IMR-90 (cell line): ENCODE data around the gene POFUT1. TPM values are rescaled to one million over a fixed set of nuclear protein-coding genes. Genes with fewer than 3 reads are reported as not detected.
A peak's percentile ranks its signal among the peaks of the same experiment; 100 is the strongest.

ENCODE experiments used
- ATAC-seq: fragments of 200-7000 bp; cut with Tn5 transposase; 2 replicates; pipeline ENCODE4 v1.9.1; 2020; ENCODE audit warnings: low read depth, mild to moderate bottlenecking, moderate library complexity
- BruUV-seq: library from RNA; stranded (reverse); fragments of 400-500 nt; replicated peaks from 2 replicates; lab custom pipeline; 2021; lab: Mats Ljungman, UMichigan
- CTCF ChIA-PET: fragments of 300-600 bp; formaldehyde crosslinking; extraction: SDS; loops from one replicate; lab custom pipeline; 2021; ENCODE audit warnings: antibody characterized with exemption; lab: Yijun Ruan, JAX
- POLR2A ChIA-PET: fragments of 300-600 bp; sonication (Branson Sonifier 250); formaldehyde crosslinking; loops from one replicate; lab custom pipeline; 2022; ENCODE audit warnings: antibody characterized with exemption; ENCODE audit not compliant: unreplicated experiment; lab: Charles Lee
- DNase-seq: peaks from one replicate; pipeline ENCODE4 v3.0.0; 2013
- H2AFZ ChIP-seq: replicated peaks from 2 replicates; pipeline ENCODE3; 2013; ENCODE audit warnings: low read length, mild to moderate bottlenecking; ENCODE audit not compliant: poor library complexity
- H2AK5ac ChIP-seq: 2 replicates; pipeline ENCODE4 v1.6.1; 2013; ENCODE audit warnings: low read depth, low read length, inconsistent platforms
- H2AK9ac ChIP-seq: replicated peaks from 2 replicates; pipeline ENCODE3; 2013; ENCODE audit warnings: mild to moderate bottlenecking, low read depth, low read length, moderate library complexity; ENCODE audit not compliant: poor library complexity
- H2BK120ac ChIP-seq: 2 replicates; pipeline ENCODE4 v1.6.1; 2013; ENCODE audit warnings: low read depth, low read length, inconsistent platforms
- H2BK15ac ChIP-seq: 3 replicates; pipeline ENCODE4 v1.6.1; 2013; ENCODE audit warnings: low read depth, low read length, inconsistent platforms
- H2BK20ac ChIP-seq: 2 replicates; pipeline ENCODE4 v1.6.1; 2013; ENCODE audit warnings: low read depth, mild to moderate bottlenecking, inconsistent platforms, low read length, moderate library complexity
- H2BK5ac ChIP-seq: 2 replicates; pipeline ENCODE4 v1.6.1; 2013; ENCODE audit warnings: mild to moderate bottlenecking, low read depth, low read length, inconsistent platforms; ENCODE audit not compliant: poor library complexity, severe bottlenecking
- H3K14ac ChIP-seq: replicated peaks from 2 replicates; pipeline ENCODE4 v1.6.1; 2013; ENCODE audit warnings: low read depth, low read length, inconsistent platforms
- H3K18ac ChIP-seq: 2 replicates; pipeline ENCODE4 v1.6.1; 2013; ENCODE audit warnings: low read depth, low read length, control low read depth
- H3K23ac ChIP-seq: 2 replicates; pipeline ENCODE4 v1.6.1; 2013; ENCODE audit warnings: low read depth, low read length, inconsistent platforms
- H3K27ac ChIP-seq: 2 replicates; pipeline ENCODE4 v1.5.1; 2013; ENCODE audit warnings: mild to moderate bottlenecking, control low read depth, low read length; ENCODE audit not compliant: insufficient read depth
- H3K27me3 ChIP-seq: 2 replicates; pipeline ENCODE4 v1.6.1; 2013; ENCODE audit warnings: low read length; ENCODE audit not compliant: control insufficient read depth, insufficient read depth
- H3K36me3 ChIP-seq: 2 replicates; pipeline ENCODE4 v1.6.1; 2013; ENCODE audit warnings: low read length, mixed read lengths; ENCODE audit not compliant: control insufficient read depth, insufficient read depth
- H3K4ac ChIP-seq: 2 replicates; pipeline ENCODE4 v1.6.1; 2013; ENCODE audit warnings: low read depth, low read length, inconsistent platforms
- H3K4me1 ChIP-seq: 2 replicates; pipeline ENCODE4 v1.6.1; 2013; ENCODE audit warnings: low read length, mixed read lengths; ENCODE audit not compliant: control insufficient read depth, insufficient read depth
- H3K4me2 ChIP-seq: 2 replicates; pipeline ENCODE4 v1.6.1; 2013; ENCODE audit warnings: low read depth, mild to moderate bottlenecking, control low read depth, low read length, moderate library complexity
- H3K4me3 ChIP-seq: 2 replicates; pipeline ENCODE4 v1.5.1; 2013; ENCODE audit warnings: low read depth, mild to moderate bottlenecking, control low read depth, low read length, moderate library complexity; ENCODE audit not compliant: insufficient read depth
- H3K56ac ChIP-seq: 2 replicates; pipeline ENCODE4 v1.6.1; 2013; ENCODE audit warnings: low read length, inconsistent platforms; ENCODE audit not compliant: insufficient read depth; ENCODE audit errors: extremely low read depth
- H3K79me1 ChIP-seq, 2 experiments: 2 replicates each; pipeline ENCODE4 v1.6.1; 2013; ENCODE audit warnings: low read length in 2 of 2, inconsistent platforms in 1 of 2, low read depth in 1 of 2
- H3K9ac ChIP-seq: 2 replicates; pipeline ENCODE4 v1.6.1; 2013; ENCODE audit warnings: low read depth, low read length, control low read depth
- H3K9me1 ChIP-seq: 2 replicates; pipeline ENCODE4 v1.6.1; 2013; ENCODE audit warnings: low read length, inconsistent platforms; ENCODE audit not compliant: insufficient read depth
- H3K9me3 ChIP-seq: 2 replicates; pipeline ENCODE4 v1.6.1; 2013; ENCODE audit warnings: low read length; ENCODE audit not compliant: control insufficient read depth, insufficient read depth
- H4K20me1 ChIP-seq: 2 replicates; pipeline ENCODE4 v1.6.1; 2013; ENCODE audit warnings: low read length, inconsistent platforms; ENCODE audit not compliant: insufficient read depth
- H4K5ac ChIP-seq: 2 replicates; pipeline ENCODE4 v1.6.1; 2013; ENCODE audit warnings: mild to moderate bottlenecking, low read depth, low read length, control low read depth
- H4K8ac ChIP-seq, 2 experiments: 2 replicates each; pipeline ENCODE4 v1.6.1; 2013; ENCODE audit warnings: low read depth in 2 of 2, low read length in 2 of 2, control low read depth in 1 of 2, inconsistent platforms in 1 of 2
- H4K91ac ChIP-seq: 2 replicates; pipeline ENCODE4 v1.6.1; 2013; ENCODE audit warnings: low read depth, low read length, inconsistent platforms; ENCODE audit not compliant: insufficient read depth
- CEBPB ChIP-seq: IDR thresholded peaks from 2 replicates; pipeline ENCODE4 v1.6.1; 2012; ENCODE audit warnings: low read depth, low read length, improper control_type of control experiment
- MAFK ChIP-seq: IDR thresholded peaks from 2 replicates; pipeline ENCODE4 v1.6.1; 2012; ENCODE audit warnings: low read depth, low read length, improper control_type of control experiment
- WGBS, 2 experiments: methylation state at CpG; one replicate each; pipeline versions ENCODE4 v1.1.5 to v1.1.7; 2013; ENCODE audit warnings: missing lambda C conversion rate in 2 of 2; ENCODE audit not compliant: insufficient read length in 1 of 2; ENCODE audit errors: extremely low coverage in 2 of 2; 5-methylcytosine and 5-hydroxymethylcytosine counted together
- dilution Hi-C: fragments of 300-500 bp; cut with HindIII; formaldehyde crosslinking; loops from one replicate; pipeline ENCODE4 v1.14.3; 2018; ENCODE audit warnings: low sequenced_read_pairs; ENCODE audit not compliant: unreplicated experiment
- in situ Hi-C: fragments of 300-500 bp; cut with MboI; formaldehyde crosslinking; loops from 3 replicates; pipeline ENCODE4 v1.14.3; 2019; ENCODE audit warnings: low sequenced_read_pairs, inconsistent platforms, mixed read lengths
- intact Hi-C: fragments of 100-400 bp; cut with micrococcal nuclease; formaldehyde crosslinking; loops from 2 replicates; pipeline ENCODE4 v1.10.0; 2022
- polyA plus RNA-seq, 3 experiments: library from polyadenylated mRNA; depleted of rRNA; stranded (reverse); fragments of >200 nt; gene quantifications; 2 replicates each; pipeline ENCODE4 v1.2.3, GENCODE V29; 2012; ENCODE audit warnings: low replicate concordance in 1 of 3
- total RNA-seq: library from RNA; depleted of rRNA; stranded (reverse); fragments of >200 nt; gene quantifications from 2 replicates; pipeline ENCODE4 v1.2.3, GENCODE V29; 2012
- TF ChIP-seq, protein P1 (sequence below): conservative IDR thresholded peaks from 2 replicates; pipeline ENCODE4 v1.5.1; 2012; ENCODE audit warnings: mild to moderate bottlenecking, low read depth, low read length, improper control_type of control experiment

Gene POFUT1
- total and polyA plus RNA-seq, 2 of the 4 experiments (the other 2 are of a cell fraction) = 25.5 to 41.1 TPM

- Histone ChIP-seq H3K9me1 (no peaks in the 10 kb centered on the region), H3K4me2 (no peak overlapping the region), H3K14ac (no peak overlapping the region), H3K27me3 (no peaks in the 10 kb centered on the region), H4K8ac (no peak overlapping the region), H3K4me1 (peaks cover 4% of the 10 kb centered on the region; the same call in 1 of the 2 replicates), H3K9me3 (no peaks in the 10 kb centered on the region), H2AK5ac (no peak overlapping the region), H3K27ac (no peak overlapping the region), H3K4ac (no peak overlapping the region), H3K4me3 (no peak overlapping the region), H2BK15ac (no peak overlapping the region), H3K36me3 (peaks cover 42% of the 10 kb centered on the region), H2BK20ac (no peak overlapping the region), H3K9ac (no peak overlapping the region), H3K23ac (no peak overlapping the region), H4K20me1 (no peaks in the 10 kb centered on the region), H3K56ac (no peak overlapping the region), H2AFZ (no peak overlapping the region), H4K5ac (no peak overlapping the region), H4K91ac (no peak overlapping the region), H3K18ac (no peak overlapping the region), H2BK120ac (no peak overlapping the region), H2AK9ac (no peak overlapping the region), H3K79me1 (peaks cover 0 to 4% of the 10 kb centered on the region in 2 experiments; a peak in 1 of 4 replicates), H2BK5ac (no peak overlapping the region)
- TF ChIP-seq, protein P1, sequence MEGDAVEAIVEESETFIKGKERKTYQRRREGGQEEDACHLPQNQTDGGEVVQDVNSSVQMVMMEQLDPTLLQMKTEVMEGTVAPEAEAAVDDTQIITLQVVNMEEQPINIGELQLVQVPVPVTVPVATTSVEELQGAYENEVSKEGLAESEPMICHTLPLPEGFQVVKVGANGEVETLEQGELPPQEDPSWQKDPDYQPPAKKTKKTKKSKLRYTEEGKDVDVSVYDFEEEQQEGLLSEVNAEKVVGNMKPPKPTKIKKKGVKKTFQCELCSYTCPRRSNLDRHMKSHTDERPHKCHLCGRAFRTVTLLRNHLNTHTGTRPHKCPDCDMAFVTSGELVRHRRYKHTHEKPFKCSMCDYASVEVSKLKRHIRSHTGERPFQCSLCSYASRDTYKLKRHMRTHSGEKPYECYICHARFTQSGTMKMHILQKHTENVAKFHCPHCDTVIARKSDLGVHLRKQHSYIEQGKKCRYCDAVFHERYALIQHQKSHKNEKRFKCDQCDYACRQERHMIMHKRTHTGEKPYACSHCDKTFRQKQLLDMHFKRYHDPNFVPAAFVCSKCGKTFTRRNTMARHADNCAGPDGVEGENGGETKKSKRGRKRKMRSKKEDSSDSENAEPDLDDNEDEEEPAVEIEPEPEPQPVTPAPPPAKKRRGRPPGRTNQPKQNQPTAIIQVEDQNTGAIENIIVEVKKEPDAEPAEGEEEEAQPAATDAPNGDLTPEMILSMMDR = no peak
- TF ChIP-seq MAFK = peak; percentile 61
- TF ChIP-seq CEBPB = no peak
- ATAC-seq = no peak
- in situ Hi-C loops (no loop called here), intact Hi-C loops (no loop called here), dilution Hi-C loops (no loop called here)
- no peak for DNase-seq
- ChIA-PET POLR2A (no interaction called here), CTCF (no interaction called here)
- BruUV-seq = no TSS peak
- WGBS, 2 experiments = no CpG with 5 or more reads among the region's 6 CpGs
These were observed 27.8 kb downstream of the POFUT1 start for GRCh38 chr20:32235331-32236047.
